Upper lobe of left lung (tissue), 4 donors: ENCODE results near the gene DCDC2.

Experiments used
- EP300 ChIP-seq, 4 donors: sonication (generic); formaldehyde crosslinking; IDR thresholded peaks; one replicate each; pipeline ENCODE4 v1.5.1; 2017; ENCODE audit warnings: antibody characterized with exemption in 4 of 4, control low read depth in 2 of 4
- TF ChIP-seq, protein P1 (sequence below), 6 experiments: fragments of 450-650 bp in 4 of 6; fragments of 200-600 bp in 2 of 6; sonication (generic) in 2 of 6; IDR thresholded peaks; one replicate each; pipeline ENCODE4 v1.5.1; 2016 to 2019; ENCODE audit warnings: antibody characterized with exemption in 6 of 6

DNA sequence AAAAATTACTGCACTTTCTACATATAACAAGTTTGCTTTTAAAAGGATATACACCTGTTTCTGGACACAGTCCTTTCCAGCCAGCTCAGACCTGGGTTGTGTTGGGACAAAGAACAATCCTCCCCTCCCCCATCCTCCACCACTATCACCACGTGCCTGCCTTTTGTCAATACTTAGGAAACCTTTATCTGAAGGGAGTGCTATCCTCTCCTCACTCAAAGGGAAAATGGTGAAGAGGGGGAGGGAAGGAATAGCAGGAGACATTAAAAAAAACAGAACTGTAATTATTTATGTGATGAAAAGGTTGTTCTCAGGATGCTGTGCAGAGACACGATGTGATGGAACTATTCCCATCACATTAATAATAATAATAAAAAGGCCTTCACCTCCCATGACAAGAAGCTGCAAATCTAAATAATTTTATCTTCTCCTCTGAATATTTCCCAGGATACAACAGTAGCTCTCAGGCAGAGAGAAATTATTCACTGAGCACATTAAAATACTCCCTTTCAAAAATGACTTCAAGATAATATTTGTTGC is 126.4 kb downstream of the DCDC2 start:
- TF ChIP-seq, protein P1, sequence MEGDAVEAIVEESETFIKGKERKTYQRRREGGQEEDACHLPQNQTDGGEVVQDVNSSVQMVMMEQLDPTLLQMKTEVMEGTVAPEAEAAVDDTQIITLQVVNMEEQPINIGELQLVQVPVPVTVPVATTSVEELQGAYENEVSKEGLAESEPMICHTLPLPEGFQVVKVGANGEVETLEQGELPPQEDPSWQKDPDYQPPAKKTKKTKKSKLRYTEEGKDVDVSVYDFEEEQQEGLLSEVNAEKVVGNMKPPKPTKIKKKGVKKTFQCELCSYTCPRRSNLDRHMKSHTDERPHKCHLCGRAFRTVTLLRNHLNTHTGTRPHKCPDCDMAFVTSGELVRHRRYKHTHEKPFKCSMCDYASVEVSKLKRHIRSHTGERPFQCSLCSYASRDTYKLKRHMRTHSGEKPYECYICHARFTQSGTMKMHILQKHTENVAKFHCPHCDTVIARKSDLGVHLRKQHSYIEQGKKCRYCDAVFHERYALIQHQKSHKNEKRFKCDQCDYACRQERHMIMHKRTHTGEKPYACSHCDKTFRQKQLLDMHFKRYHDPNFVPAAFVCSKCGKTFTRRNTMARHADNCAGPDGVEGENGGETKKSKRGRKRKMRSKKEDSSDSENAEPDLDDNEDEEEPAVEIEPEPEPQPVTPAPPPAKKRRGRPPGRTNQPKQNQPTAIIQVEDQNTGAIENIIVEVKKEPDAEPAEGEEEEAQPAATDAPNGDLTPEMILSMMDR (IDR thresholded peaks at IDR 0.05), result no peak
- TF ChIP-seq EP300 (IDR thresholded peaks at IDR 0.05), result no peak
